Lower leg skin (tissue), 4 donors: ENCODE results near the gene PREX1. TPM values are rescaled to one million over a fixed set of nuclear protein-coding genes. Genes with fewer than 3 reads are reported as not detected.

ENCODE experiments used
- DNase-seq, 2 donors: peaks; one replicate each; pipeline ENCODE4 v3.0.0-alpha.2; 2019; ENCODE audit warnings: low spot score in 2 of 2
- H3K4me3 ChIP-seq: fragments of 200-600 bp; sonication (generic); 2 replicates; pipeline ENCODE4 v1.5.1; 2017; ENCODE audit warnings: mild to moderate bottlenecking, low read depth; ENCODE audit not compliant: poor library complexity, severe bottlenecking
- CTCF ChIP-seq, 3 donors: fragments of 450-650 bp; IDR thresholded peaks; one replicate each; pipeline ENCODE4 v1.5.1; 2016; ENCODE audit warnings: antibody characterized with exemption in 3 of 3, mild to moderate bottlenecking in 3 of 3, moderate library complexity in 2 of 3
- POLR2A ChIP-seq, 2 donors: fragments of 450-650 bp; IDR thresholded peaks; one replicate each; pipeline ENCODE4 v1.6.1; 2016 to 2017; ENCODE audit warnings: antibody characterized with exemption in 2 of 2, mild to moderate bottlenecking in 1 of 2, moderate library complexity in 1 of 2
- WGBS, 2 donors: methylation state at CpG; one replicate each; pipeline ENCODE4 v1.1.5; 2018; 5-methylcytosine and 5-hydroxymethylcytosine counted together
- intact Hi-C: fragments of 100-400 bp; cut with DNase I; formaldehyde crosslinking; loops from one replicate; pipeline ENCODE4 v1.15.0; 2023; ENCODE audit warnings: low total_unique reads
- total RNA-seq, 4 donors: library from RNA; depleted of rRNA; stranded (reverse); fragments of >200 nt; gene quantifications; one replicate each; pipeline ENCODE4 v1.1.0, GENCODE V29; 2016

The PREX1 gene
- total RNA-seq, 4 donors from 2014 or later = 5.4 to 18.6 (median 7.9) TPM

- WGBS, 2 donors = 91% methylated on average over 17 to 23 of the region's 23 CpGs
These were observed 203.3 kb downstream of the PREX1 start for GRCh38 chr20:48624315-48625020.

GRCh38 chr20:48623906-48624265 lies 203.9 kb downstream of the PREX1 start:
- 90 to 92% methylated on average over 15 of the region's 15 CpGs for WGBS, 2 donors
- intact Hi-C loops = loop anchor here (5.0 kb wide), 2 partner anchors 842 to 962 kb away; no protein-coding TSS in a partner anchor
- DNase-seq = no peak
- no peak overlapping the region for H3K4me3 ChIP-seq
- TF ChIP-seq POLR2A (IDR thresholded peaks at IDR 0.05) (no peak), CTCF (IDR thresholded peaks at IDR 0.05) (no peak)

More at GRCh38 chr20:48624315-48625020, 203.3 kb downstream of the PREX1 start:
- H3K4me3 ChIP-seq = no peak overlapping the region
- intact Hi-C loops = loop anchor here (5.0 kb wide), 2 partner anchors 842 to 962 kb away; no protein-coding TSS in a partner anchor
- TF ChIP-seq CTCF (IDR thresholded peaks at IDR 0.05) = no peak
- no peak for TF ChIP-seq POLR2A (IDR thresholded peaks at IDR 0.05)
- DNase-seq = no peak

GRCh38 chr20:48623176-48623905 lies 204.5 kb downstream of the PREX1 start:
- DNase-seq = no peak
- TF ChIP-seq POLR2A (IDR thresholded peaks at IDR 0.05) (no peak), CTCF (IDR thresholded peaks at IDR 0.05) (no peak)
- intact Hi-C loops = loop anchor here (5.0 kb wide), 2 partner anchors 841 to 961 kb away; no protein-coding TSS in a partner anchor
- 91 to 92% methylated on average over 16 of the region's 16 CpGs for WGBS, 2 donors
- no peak overlapping the region for H3K4me3 ChIP-seq

GRCh38 chr20:48622421-48622820 lies 205.4 kb downstream of the PREX1 start:
- TF ChIP-seq CTCF (IDR thresholded peaks at IDR 0.05) (no peak), POLR2A (IDR thresholded peaks at IDR 0.05) (no peak)
- no peak for DNase-seq

GRCh38 chr20:48621376-48622078 lies 206.3 kb downstream of the PREX1 start:
- intact Hi-C loops = loop anchor here (2.0 to 5.0 kb wide), 3 partner anchors 839 to 959 kb away; no protein-coding TSS in a partner anchor
- DNase-seq = no peak
- no peak for TF ChIP-seq CTCF (IDR thresholded peaks at IDR 0.05)
- TF ChIP-seq POLR2A (IDR thresholded peaks at IDR 0.05) = no peak
- WGBS, 2 donors = 47 to 48% methylated on average over 23 of the region's 23 CpGs
- H3K4me3 ChIP-seq = no peak overlapping the region

More at GRCh38 chr20:48622421-48622820, 205.4 kb downstream of the PREX1 start:
- no peak overlapping the region for H3K4me3 ChIP-seq
- WGBS, 2 donors = 54 to 72% methylated on average over 11 of the region's 11 CpGs
- intact Hi-C loops = loop anchor here (5.0 kb wide), 2 partner anchors 840 to 960 kb away; no protein-coding TSS in a partner anchor
